Upper lobe of right lung (tissue), 1 donor: ENCODE data around the gene ANKS1B. TPM values are rescaled to one million over a fixed set of nuclear protein-coding genes. Genes with fewer than 3 reads are reported as not detected.

Experiments
- ATAC-seq: fragments of 200-7000 bp; cut with Tn5 transposase; one replicate; pipeline ENCODE4 v1.9.1; 2020; ENCODE audit warnings: mild to moderate bottlenecking, moderate library complexity
- DNase-seq: peaks from one replicate; pipeline ENCODE4 v3.0.0-alpha.2; 2020
- H3K27ac ChIP-seq: fragments of 200-600 bp; one replicate; pipeline ENCODE4 v1.8.0; 2022
- H3K27me3 ChIP-seq: fragments of 200-600 bp; one replicate; pipeline ENCODE4 v1.8.0; 2022; ENCODE audit warnings: mild to moderate bottlenecking
- H3K36me3 ChIP-seq: fragments of 200-600 bp; one replicate; pipeline ENCODE4 v1.8.0; 2022
- H3K4me1 ChIP-seq: fragments of 200-600 bp; one replicate; pipeline ENCODE4 v1.8.0; 2022
- H3K4me3 ChIP-seq: fragments of 200-600 bp; one replicate; pipeline ENCODE4 v1.8.0; 2022; ENCODE audit warnings: mild to moderate bottlenecking
- H3K9me3 ChIP-seq: fragments of 200-600 bp; one replicate; pipeline ENCODE4 v1.8.0; 2022
- intact Hi-C: fragments of 100-400 bp; cut with DNase I; formaldehyde crosslinking; loops from one replicate; pipeline ENCODE4 v1.11.0; 2022
- total RNA-seq: library from RNA; stranded (reverse); fragmentation: NEBNext Ultra II Directional; extraction: Animal tissue kit (Norgen Biotek cat#: 25700); gene quantifications from one replicate; pipeline ENCODE4 v1.2.1, GENCODE V29; 2021
- TF ChIP-seq, protein P1 (sequence below): fragments of 200-600 bp; IDR thresholded peaks from one replicate; pipeline ENCODE4 v1.8.0; 2022; ENCODE audit warnings: antibody characterized with exemption
- donor health status: DM: no; HTN: yes; CAD: no; lungs with severe emphysema.

ANKS1B gene
- total RNA-seq, 1 donor from 2014 or later, result 5.3 TPM

DNA sequence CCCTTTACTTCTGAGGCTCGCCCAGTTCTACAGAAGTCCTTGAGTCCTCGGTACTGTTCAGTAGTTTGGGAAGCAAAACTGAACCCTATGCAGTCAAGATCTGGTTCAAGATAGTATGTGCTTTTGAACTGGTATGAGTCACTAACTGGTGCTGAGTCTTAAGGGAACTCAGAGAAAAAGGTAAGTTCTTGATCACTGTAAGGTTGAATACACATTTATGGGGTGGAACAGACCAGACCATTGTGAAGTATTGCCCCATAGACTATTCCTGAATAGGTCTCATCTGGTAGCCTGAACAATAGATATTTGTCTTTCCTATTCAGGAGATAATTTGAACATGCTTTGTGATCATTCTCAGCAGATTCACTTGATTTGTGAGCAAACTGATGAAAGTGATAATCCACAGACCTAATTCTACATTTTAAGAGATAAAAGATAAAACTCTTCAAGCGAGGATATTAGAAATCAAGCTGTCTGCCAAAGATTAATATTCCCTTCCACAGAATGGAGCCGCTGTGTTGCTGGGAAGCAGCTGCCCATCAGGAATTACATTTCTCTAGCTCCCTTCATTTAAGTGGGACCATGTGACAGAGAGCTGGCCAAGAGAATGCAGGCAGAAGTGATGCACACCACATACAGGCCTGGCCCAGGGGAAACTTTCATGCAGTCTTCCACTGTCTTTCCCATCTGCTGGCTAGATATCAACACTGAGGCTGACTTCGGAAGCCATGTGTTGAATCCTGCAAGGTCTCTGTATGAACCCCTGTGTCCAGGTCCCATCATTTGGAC, 707.0 kb downstream of the ANKS1B start:
- Histone ChIP-seq H3K27me3 (no peaks in the 10 kb centered on the region), H3K36me3 (no peaks in the 10 kb centered on the region), H3K4me3 (no peak overlapping the region), H3K27ac (no peak overlapping the region), H3K4me1 (no peaks in the 10 kb centered on the region), H3K9me3 (no peaks in the 10 kb centered on the region)
- ATAC-seq (no peak), DNase-seq (no peak)
- intact Hi-C loops, result no loop called here
- TF ChIP-seq, protein P1, sequence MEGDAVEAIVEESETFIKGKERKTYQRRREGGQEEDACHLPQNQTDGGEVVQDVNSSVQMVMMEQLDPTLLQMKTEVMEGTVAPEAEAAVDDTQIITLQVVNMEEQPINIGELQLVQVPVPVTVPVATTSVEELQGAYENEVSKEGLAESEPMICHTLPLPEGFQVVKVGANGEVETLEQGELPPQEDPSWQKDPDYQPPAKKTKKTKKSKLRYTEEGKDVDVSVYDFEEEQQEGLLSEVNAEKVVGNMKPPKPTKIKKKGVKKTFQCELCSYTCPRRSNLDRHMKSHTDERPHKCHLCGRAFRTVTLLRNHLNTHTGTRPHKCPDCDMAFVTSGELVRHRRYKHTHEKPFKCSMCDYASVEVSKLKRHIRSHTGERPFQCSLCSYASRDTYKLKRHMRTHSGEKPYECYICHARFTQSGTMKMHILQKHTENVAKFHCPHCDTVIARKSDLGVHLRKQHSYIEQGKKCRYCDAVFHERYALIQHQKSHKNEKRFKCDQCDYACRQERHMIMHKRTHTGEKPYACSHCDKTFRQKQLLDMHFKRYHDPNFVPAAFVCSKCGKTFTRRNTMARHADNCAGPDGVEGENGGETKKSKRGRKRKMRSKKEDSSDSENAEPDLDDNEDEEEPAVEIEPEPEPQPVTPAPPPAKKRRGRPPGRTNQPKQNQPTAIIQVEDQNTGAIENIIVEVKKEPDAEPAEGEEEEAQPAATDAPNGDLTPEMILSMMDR, result no peak

DNA sequence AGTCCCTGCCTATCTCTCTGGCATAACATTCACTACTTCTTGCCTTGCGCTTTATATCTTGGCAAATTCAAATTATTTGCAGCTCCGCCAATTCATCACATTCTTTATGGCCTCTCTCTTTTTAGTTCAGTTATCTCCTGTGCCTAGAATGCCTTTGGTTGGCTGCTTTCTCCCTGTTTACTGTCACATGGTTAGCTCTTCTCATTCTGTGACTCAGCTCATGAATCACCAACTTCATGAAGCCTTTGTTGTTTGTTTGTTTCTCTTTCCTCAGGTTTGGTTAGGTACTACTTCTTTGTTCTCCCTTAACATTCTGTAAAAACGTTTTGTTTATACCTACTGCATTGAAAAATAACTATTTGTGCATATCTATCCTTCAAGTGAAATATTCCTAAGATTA, 713.7 kb downstream of the ANKS1B start:
- Histone ChIP-seq H3K9me3 (no peaks in the 10 kb centered on the region), H3K27me3 (no peaks in the 10 kb centered on the region), H3K4me3 (no peak overlapping the region), H3K27ac (no peak overlapping the region), H3K36me3 (no peaks in the 10 kb centered on the region), H3K4me1 (no peaks in the 10 kb centered on the region)
- intact Hi-C loops, result no loop called here
- TF ChIP-seq, protein P1, result no peak
- DNase-seq (no peak), ATAC-seq (no peak)

DNA sequence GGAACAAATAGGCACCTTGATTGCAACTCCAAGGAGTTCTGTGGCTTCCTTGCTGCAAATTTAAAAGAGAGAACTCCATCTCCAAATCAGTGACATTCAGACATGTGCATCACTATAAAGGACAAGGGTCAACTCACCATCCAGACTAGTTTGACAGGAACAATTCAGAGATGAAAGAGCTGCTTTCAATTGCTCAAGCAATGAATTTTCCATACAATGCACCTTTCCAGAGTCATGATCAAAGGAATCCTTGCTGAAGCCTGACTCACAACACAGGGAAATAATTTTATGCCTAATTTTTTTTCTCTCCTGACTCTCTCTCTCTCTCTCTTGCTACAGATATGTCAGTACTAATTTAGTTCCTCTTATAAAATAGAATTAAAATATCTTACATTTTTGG, 717.7 kb downstream of the ANKS1B start:
- no peaks in the 10 kb centered on the region for H3K27me3 ChIP-seq
- H3K4me3 ChIP-seq, result no peak overlapping the region
- DNase-seq (no peak), ATAC-seq (no peak)
- no peaks in the 10 kb centered on the region for H3K36me3 ChIP-seq
- no peaks in the 10 kb centered on the region for H3K4me1 ChIP-seq
- intact Hi-C loops, result no loop called here
- no peak overlapping the region for H3K27ac ChIP-seq
- H3K9me3 ChIP-seq, result no peaks in the 10 kb centered on the region
- TF ChIP-seq, protein P1, result no peak

DNA sequence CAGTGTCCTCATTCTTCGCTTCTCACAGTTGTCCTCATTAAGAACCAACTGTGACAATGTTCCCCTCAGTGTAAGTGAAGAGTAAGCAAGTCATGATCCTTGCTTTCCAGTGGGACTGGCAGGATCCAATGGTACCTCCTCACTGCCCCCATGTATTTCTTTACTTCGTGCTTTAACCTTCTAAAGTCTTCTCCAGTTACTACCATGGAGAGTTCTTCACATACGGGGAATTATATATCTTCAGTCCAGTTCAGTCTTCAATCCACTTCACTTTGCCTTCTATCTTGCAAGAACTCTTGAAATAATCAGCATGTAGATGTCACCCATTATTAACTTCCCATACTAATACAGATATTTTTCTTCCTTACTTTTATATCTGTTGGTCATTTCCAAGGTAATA, 719.1 kb downstream of the ANKS1B start:
- Histone ChIP-seq H3K27me3 (no peaks in the 10 kb centered on the region), H3K9me3 (no peaks in the 10 kb centered on the region), H3K4me3 (no peak overlapping the region), H3K27ac (no peak overlapping the region), H3K36me3 (no peaks in the 10 kb centered on the region), H3K4me1 (no peaks in the 10 kb centered on the region)
- TF ChIP-seq, protein P1, result no peak
- DNase-seq, result no peak
- no peak for ATAC-seq
- intact Hi-C loops, result no loop called here

DNA sequence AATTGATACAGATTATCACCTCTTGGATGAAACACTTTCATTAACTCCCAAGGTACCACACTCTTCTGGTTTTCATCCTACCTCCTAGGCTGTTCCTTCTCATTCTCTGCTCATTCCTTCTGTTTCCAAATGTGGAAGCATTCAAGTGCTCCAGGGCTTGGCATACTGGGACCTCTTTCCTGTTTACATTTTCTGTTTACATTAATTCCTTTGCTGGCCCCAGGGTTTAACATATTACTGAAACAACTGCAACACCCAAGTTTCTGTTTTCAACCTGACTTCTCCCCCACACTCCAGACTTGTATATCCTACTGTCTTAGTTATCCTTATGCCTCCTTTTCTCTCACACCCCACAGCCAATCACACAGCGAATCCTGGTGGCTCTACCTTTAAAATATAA, 723.5 kb downstream of the ANKS1B start:
- Histone ChIP-seq H3K36me3 (no peaks in the 10 kb centered on the region), H3K27ac (no peak overlapping the region), H3K4me1 (no peaks in the 10 kb centered on the region), H3K27me3 (no peaks in the 10 kb centered on the region), H3K4me3 (no peak overlapping the region), H3K9me3 (no peaks in the 10 kb centered on the region)
- TF ChIP-seq, protein P1, result no peak
- DNase-seq, result no peak
- intact Hi-C loops, result no loop called here
- no peak for ATAC-seq
